ENCODE data around the gene FAM83B.
"Not testable (repeated sequence)": the region's sequence is repeated elsewhere in the genome, so short reads cannot be mapped to it uniquely, and the experiment has no call there.

FAM83B gene

GRCh38 chr6:54979161-54979560, 132.6 kb downstream of the FAM83B start:
- DNase-seq (ENCODE audit: low spot score): not testable (repeated sequence)

GRCh38 chr6:54980511-54981275, 134.1 kb downstream of the FAM83B start:
- no peak for DNase-seq (ENCODE audit: low spot score)

GRCh38 chr6:54981276-54981609, 134.7 kb downstream of the FAM83B start:
- no peak for DNase-seq (ENCODE audit: low spot score)

GRCh38 chr6:54981647-54982046, 135.1 kb downstream of the FAM83B start:
- no peak for DNase-seq (ENCODE audit: low spot score)

GRCh38 chr6:54987633-54988290, 141.2 kb downstream of the FAM83B start:
- DNase-seq (ENCODE audit: low spot score): no peak

- DNase-seq (ENCODE audit: low spot score): no peak
Measured at GRCh38 chr6:54988576-54988975, 142.0 kb downstream of the FAM83B start.

GRCh38 chr6:54990001-54990400, 143.4 kb downstream of the FAM83B start:
- DNase-seq (ENCODE audit: low spot score): no peak

All from hepatic stellate cell (primary cell).